IPS DF 6.9 (cell line): ENCODE results near the gene ATP1A3.
A peak's percentile ranks its signal among the peaks of the same experiment; 100 is the strongest.
"Not testable (repeated sequence)": the region's sequence is repeated elsewhere in the genome, so short reads cannot be mapped to it uniquely, and the experiment has no call there.

Source experiments
- DNase-seq: peaks from one replicate; pipeline ENCODE4 v3.0.0-alpha.2; 2013; ENCODE audit warnings: low read depth, low spot score
- H3K27ac ChIP-seq: one replicate; pipeline ENCODE4 v1.5.1; 2013; ENCODE audit warnings: low read length, control low read depth
- H3K27me3 ChIP-seq: 2 replicates; pipeline ENCODE4 v1.6.1; 2013; ENCODE audit warnings: mild to moderate bottlenecking, low read length; ENCODE audit not compliant: control insufficient read depth, insufficient read depth
- H3K36me3 ChIP-seq: 2 replicates; pipeline ENCODE4 v1.6.1; 2013; ENCODE audit warnings: low read length; ENCODE audit not compliant: control insufficient read depth, insufficient read depth
- H3K4me1 ChIP-seq: 2 replicates; pipeline ENCODE4 v1.6.1; 2013; ENCODE audit warnings: low read length; ENCODE audit not compliant: control insufficient read depth, insufficient read depth
- H3K4me3 ChIP-seq: 2 replicates; pipeline ENCODE4 v1.5.1; 2013; ENCODE audit warnings: mild to moderate bottlenecking, low read length
- H3K9me3 ChIP-seq: 2 replicates; pipeline ENCODE4 v1.6.1; 2013; ENCODE audit warnings: low read length, inconsistent platforms; ENCODE audit not compliant: control insufficient read depth, insufficient read depth
- WGBS: extraction: QIAGEN DNeasy Blood & Tissue Kit; methylation state at CpG from one replicate; pipeline ENCODE4 v1.1.7; 2013; ENCODE audit warnings: mixed read lengths, missing lambda C conversion rate; ENCODE audit not compliant: insufficient read length, insufficient coverage; 5-methylcytosine and 5-hydroxymethylcytosine counted together

The ATP1A3 gene

DNA sequence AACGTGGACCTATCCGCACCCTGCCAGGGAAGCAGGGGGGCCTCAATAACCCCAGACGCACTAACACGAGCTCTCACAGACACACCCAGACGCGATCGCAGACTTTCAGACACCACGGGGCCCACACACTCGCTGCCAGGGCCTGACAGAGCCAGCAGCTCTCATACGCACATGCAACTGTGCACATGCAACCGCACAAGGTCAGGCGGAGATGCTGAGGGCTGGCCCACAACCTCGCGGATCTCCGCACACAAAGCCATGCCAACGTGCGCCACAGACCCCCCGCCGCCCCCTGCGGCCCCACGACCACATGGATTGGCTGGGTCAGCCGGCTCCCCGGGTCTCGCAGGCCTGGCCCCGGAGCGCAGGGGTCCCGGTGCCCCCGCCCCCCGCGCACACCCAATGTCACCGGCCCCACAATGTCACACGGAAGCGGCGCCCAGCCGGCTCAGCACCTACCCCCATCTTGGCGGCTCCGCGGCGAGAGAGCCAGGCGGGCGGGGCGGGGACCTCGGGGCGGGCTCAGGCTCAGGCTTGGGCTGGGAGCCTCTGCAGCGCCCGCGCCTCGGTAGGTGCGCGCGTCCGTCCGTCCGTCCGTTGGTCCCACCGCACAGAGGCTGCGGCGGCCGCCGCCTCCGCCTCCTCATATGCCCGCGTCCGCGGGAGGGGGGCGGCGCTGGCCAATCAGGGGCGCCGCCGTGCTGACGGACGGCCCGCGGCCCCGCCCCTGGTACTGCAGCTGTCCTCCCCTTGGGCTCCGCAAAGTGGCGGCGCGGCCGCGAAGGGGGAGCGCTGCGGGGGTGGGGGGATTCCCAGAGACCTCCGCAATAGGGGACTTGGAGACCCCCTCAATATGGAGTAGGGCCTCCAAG, at the start of gene ATP1A3:
Gene ATP1A3, minus strand, starts transcription at position 619 of the 872 bp plus-strand sequence. Its CDS starts 154 bp downstream, at position 465.
- H3K27me3 ChIP-seq, result peaks cover 11% of the 10 kb centered on the region; the same call in 1 of the 2 replicates
- peaks cover 6% of the 10 kb centered on the region; the same call in 1 of the 2 replicates for H3K4me1 ChIP-seq
- DNase-seq, result no peak
- no peaks in the 10 kb centered on the region for H3K36me3 ChIP-seq
- peak within 1 kb of the TSS; percentile 40; the same call in 1 of the 2 replicates for H3K4me3 ChIP-seq
- no peaks in the 10 kb centered on the region for H3K9me3 ChIP-seq
- no peak within 1 kb of the TSS for H3K27ac ChIP-seq
- no CpG with 5 or more reads among the region's 84 CpGs for WGBS

DNA sequence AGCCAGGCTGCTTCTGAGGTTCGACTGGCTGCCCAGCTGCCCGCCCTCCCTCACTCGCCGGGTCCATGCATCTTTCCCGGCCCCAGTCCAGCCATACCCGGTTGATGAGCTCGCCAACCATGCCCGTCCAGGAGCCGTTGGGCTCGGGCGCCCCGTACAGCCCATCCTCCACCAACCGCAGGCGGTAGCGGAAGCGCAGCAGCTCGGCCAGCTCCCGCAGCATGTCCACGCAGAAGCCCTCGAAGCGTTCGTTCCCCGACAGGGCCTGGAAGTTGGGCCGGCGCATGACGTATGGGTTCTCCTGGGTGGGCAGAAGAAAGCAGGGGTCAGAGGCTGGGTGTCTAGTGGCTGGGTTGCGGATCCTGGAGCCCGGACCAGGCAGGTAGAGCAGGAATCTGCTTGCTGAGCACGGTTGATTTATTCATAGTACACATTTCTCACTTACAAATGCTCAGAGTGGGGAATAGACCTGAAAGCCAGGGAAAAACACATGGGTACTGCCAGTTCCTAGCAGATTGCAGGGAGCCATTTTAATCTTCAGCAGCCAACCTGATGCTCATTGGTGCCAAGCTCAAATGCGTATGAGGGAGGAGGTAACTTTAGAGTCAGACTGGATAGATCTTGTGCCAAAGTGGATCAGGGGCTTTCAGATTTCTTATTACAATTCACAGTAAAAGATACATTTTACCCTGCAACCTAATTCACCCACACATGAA, 48.6 kb upstream of the ATP1A3 start:
- Histone ChIP-seq H3K27ac (no peak overlapping the region), H3K27me3 (no peaks in the 10 kb centered on the region), H3K4me3 (no peak overlapping the region), H3K4me1 (no peaks in the 10 kb centered on the region), H3K9me3 (no peaks in the 10 kb centered on the region), H3K36me3 (peaks cover 20% of the 10 kb centered on the region)
- WGBS, result no CpG with 5 or more reads among the region's 30 CpGs
- no peak for DNase-seq

DNA sequence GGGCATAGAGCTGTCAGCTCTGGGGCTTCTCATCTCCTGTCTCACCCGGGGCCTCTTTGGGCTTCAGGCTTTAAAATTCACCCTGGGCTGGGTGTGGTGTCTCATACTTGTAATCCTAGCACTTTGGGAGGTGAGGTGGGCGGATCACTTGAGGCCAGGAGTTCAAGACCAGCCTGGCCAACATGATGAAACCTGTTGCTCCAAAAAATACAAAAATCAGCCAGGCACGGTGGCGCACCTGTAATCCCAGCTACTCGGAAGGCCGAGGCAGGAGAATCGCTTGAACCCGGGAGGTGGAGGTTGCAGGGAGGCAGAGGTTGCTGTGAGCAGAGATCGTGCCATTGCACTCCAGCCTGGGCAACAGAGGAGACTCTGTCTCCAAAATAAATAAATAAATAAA, 46.5 kb upstream of the ATP1A3 start:
- not testable (repeated sequence) for H3K4me1 ChIP-seq, H3K9me3 ChIP-seq, DNase-seq, H3K27me3 ChIP-seq, H3K27ac ChIP-seq, H3K4me3 ChIP-seq
- peaks cover 21% of the 10 kb centered on the region for H3K36me3 ChIP-seq
- WGBS, result no CpG with 5 or more reads among the region's 9 CpGs

DNA sequence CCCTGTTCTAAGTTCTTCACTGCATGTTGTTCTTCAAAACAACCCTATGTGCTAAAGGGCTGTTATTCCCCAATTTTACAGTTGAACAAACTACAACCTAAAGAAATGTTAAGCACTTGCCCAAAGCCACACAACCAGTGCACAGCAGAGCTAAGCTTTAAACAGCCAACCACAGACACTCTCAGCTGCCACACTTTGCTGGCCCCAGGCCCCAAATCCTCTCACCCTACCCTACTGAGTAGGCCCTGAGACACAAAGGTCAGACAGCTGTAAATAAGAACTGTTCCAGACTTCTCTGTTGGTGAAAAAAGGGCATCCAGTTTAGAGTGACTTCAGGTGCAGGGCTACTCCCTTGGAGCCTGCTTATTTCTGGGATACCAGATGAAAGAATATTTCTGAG, 46.0 kb upstream of the ATP1A3 start:
- H3K4me1 ChIP-seq, result no peaks in the 10 kb centered on the region
- no peaks in the 10 kb centered on the region for H3K9me3 ChIP-seq
- no peak for DNase-seq
- no peak overlapping the region for H3K4me3 ChIP-seq
- H3K27me3 ChIP-seq, result no peaks in the 10 kb centered on the region
- H3K36me3 ChIP-seq, result peaks cover 16% of the 10 kb centered on the region
- no peak overlapping the region for H3K27ac ChIP-seq

DNA sequence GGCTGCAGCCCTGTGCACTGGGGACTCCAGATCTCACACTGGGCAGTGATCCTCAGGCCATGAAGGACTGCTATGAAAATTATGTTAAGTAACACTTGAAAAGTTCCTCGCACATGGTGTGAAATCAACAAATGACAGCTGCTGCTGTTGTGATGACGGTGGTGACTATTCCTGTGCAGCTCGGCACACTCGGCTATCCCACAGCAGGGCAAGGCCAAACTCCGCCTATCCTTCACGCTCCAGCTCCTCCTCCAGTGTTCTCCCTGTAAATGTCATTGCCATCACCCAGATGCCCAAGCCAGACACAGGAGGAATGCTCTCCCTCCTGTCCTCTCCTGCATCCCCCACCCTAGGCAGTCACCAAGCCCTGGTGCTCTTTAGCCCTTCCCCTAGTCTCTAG, 44.6 kb upstream of the ATP1A3 start:
- no peaks in the 10 kb centered on the region for H3K4me1 ChIP-seq
- no CpG with 5 or more reads among the region's 6 CpGs for WGBS
- no peaks in the 10 kb centered on the region for H3K9me3 ChIP-seq
- no peak overlapping the region for H3K4me3 ChIP-seq
- no peak overlapping the region for H3K27ac ChIP-seq
- no peak for DNase-seq
- H3K27me3 ChIP-seq, result no peaks in the 10 kb centered on the region
- H3K36me3 ChIP-seq, result peaks cover 16% of the 10 kb centered on the region

DNA sequence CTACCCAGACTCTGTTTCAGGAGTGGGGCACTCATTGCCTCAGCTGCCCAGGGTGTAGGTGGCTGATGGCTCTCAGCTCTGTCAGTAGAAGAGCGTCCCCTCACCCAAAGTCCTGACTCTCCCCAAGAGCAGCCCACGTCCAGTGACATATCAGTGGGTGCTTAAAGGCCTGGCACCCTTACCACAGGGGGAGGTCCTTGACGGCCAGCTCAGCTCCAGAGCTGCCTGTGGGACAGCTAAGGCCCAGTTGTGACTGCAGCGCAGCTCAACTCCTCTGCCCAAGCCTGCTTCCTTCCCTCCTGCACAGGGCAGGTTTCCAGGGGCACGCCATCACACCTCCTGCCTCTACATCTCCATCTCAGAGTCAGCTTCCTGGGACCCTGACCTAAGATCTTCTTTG, 43.6 kb upstream of the ATP1A3 start:
- Histone ChIP-seq H3K27me3 (no peaks in the 10 kb centered on the region), H3K4me1 (no peaks in the 10 kb centered on the region), H3K27ac (no peak overlapping the region), H3K4me3 (no peak overlapping the region), H3K36me3 (peaks cover 16% of the 10 kb centered on the region), H3K9me3 (no peaks in the 10 kb centered on the region)
- no peak for DNase-seq
- no CpG with 5 or more reads among the region's 5 CpGs for WGBS

DNA sequence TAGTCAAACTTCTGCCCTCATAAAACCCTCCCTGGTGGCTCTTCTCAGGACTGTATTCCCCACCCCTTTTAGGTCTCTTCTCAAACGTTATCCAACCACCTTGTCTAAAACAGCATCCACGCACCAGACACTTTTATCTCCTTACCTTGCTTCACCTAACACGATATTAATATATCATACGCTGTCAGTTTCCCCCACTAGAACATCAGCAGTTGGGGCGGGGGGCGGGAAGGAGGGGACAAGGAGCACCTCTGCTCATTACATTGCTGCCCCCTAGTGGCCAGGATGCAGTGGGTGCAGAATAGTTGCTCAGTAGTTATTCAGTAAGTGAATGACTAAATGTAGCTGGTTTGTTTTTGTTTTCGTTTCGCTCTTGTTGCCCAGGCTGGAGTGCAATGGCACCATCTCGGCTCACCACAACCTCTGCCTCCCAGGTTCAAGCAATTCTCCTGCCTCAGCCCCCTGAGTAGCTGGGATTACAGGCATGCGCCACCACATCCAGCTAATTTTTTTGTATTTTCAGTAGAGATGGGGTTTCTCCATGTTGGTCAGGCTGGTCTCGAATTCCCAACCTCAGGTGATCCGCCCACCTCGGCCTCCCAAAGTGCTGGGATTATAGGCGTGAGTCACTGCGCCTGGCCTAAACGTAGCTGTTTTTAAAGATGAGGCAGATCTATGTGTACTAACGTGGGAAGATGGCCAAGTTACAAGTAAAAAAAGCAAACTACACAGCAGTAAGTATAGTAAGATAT, 40.8 kb upstream of the ATP1A3 start:
- H3K9me3 ChIP-seq, H3K4me1 ChIP-seq, H3K4me3 ChIP-seq, H3K27ac ChIP-seq, H3K36me3 ChIP-seq, H3K27me3 ChIP-seq: not testable (repeated sequence)
- WGBS, result 100% methylated on average over 3 of the region's 17 CpGs
- DNase-seq, result peak; percentile 52

DNA sequence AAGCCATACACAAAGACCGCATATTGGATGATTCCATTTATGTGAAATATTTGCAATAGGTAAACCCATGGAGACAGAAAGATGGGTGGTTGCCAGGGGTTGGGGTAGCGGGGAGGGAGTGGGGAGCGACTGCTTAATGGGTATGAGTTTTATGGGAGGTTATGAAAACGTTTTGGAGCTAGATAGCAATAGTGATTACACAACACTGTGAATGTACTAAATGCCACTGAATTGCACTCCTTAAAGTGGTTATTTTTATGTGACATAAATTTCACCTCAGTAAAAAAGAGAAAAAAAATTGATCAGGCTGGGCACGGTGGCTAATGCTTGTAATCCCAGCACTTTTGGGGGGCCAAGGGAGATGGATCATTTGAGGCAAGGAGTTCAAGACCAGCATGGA, 39.4 kb upstream of the ATP1A3 start:
- Histone ChIP-seq H3K9me3 (no peaks in the 10 kb centered on the region), H3K27me3 (no peaks in the 10 kb centered on the region), H3K27ac (no peak overlapping the region), H3K36me3 (0 out of 2 replicates have a peak, but pooled peaks cover 3% of the 10 kb centered on the region), H3K4me3 (no peak overlapping the region), H3K4me1 (peaks cover 2% of the 10 kb centered on the region; the same call in 1 of the 2 replicates)
- WGBS, result 100% methylated on average over 3 of the region's 5 CpGs
- DNase-seq, result no peak

DNA sequence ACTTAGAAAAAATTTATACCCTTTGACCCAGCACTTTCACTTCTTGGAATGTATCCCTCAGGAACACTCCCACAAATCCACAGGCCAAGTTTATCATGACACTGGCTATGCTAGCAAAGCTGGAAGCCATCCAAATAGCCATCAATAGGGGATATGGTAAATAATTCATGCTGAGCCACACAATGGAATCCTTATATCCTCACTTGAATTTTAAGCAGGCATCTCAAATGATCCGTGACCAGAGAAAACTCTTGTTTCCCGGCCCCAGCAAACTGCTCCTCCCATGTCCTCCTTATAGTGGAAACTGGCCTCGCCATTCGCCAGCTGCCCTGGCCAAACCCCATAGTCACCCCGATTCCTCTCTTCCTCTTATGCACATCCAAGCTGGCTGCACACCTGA, 38.4 kb upstream of the ATP1A3 start:
- no CpG with 5 or more reads among the region's 5 CpGs for WGBS
- Histone ChIP-seq H3K36me3 (no peaks in the 10 kb centered on the region), H3K27ac (no peak overlapping the region), H3K27me3 (no peaks in the 10 kb centered on the region), H3K4me1 (peaks cover 2% of the 10 kb centered on the region; the same call in 1 of the 2 replicates), H3K9me3 (no peaks in the 10 kb centered on the region), H3K4me3 (no peak overlapping the region)
- DNase-seq, result peak; percentile 58
